Neural progenitor cell (in vitro differentiated cells): ENCODE measurements around the gene ITGB1. TPM values are rescaled to one million over a fixed set of nuclear protein-coding genes. Genes with fewer than 3 reads are reported as not detected.

Experiments
- DNase-seq: peaks from one replicate; pipeline ENCODE4 v3.0.0-alpha.2; 2016; ENCODE audit warnings: low spot score
- H2AFZ ChIP-seq: fragments of 200-600 bp; sonication (generic); replicated peaks from 2 replicates; pipeline ENCODE4 v1.6.1; 2016; ENCODE audit warnings: antibody characterized with exemption
- H3F3A ChIP-seq: fragments of 200-600 bp; sonication (generic); 2 replicates; pipeline ENCODE4 v1.6.1; 2016; ENCODE audit warnings: antibody characterized with exemption, low read depth
- H3K27ac ChIP-seq: fragments of 200-600 bp; sonication (generic); 2 replicates; pipeline ENCODE4 v1.5.1; 2016; ENCODE audit warnings: mild to moderate bottlenecking
- H3K27me3 ChIP-seq: fragments of 200-600 bp; sonication (generic); 2 replicates; pipeline ENCODE4 v1.6.1; 2016; ENCODE audit warnings: mild to moderate bottlenecking, moderate library complexity
- H3K36me3 ChIP-seq: fragments of 200-600 bp; sonication (generic); 2 replicates; pipeline ENCODE4 v1.5.1; 2016
- H3K4me1 ChIP-seq: fragments of 200-600 bp; sonication (generic); 2 replicates; pipeline ENCODE4 v1.6.1; 2016; ENCODE audit warnings: mixed run types
- H3K4me2 ChIP-seq: fragments of 200-600 bp; sonication (generic); 2 replicates; pipeline ENCODE4 v1.6.1; 2016
- H3K4me3 ChIP-seq: fragments of 200-600 bp; sonication (generic); 2 replicates; pipeline ENCODE4 v1.5.1; 2016
- H3K79me2 ChIP-seq: fragments of 200-600 bp; sonication (generic); 2 replicates; pipeline ENCODE4 v1.6.1; 2016; ENCODE audit warnings: low read depth
- H3K9ac ChIP-seq: fragments of 200-600 bp; sonication (generic); 2 replicates; pipeline ENCODE4 v1.6.1; 2016
- H3K9me3 ChIP-seq: fragments of 200-600 bp; sonication (generic); 2 replicates; pipeline ENCODE4 v1.5.1; 2016; ENCODE audit warnings: low read depth
- H4K20me1 ChIP-seq: fragments of 200-600 bp; sonication (generic); 2 replicates; pipeline ENCODE4 v1.6.1; 2016; ENCODE audit warnings: low read depth
- H3K27ac Mint-ChIP-seq: 3 replicates; pipeline ENCODE4 v1.8.0; 2021; ENCODE audit warnings: mixed read lengths
- H3K27me3 Mint-ChIP-seq: 2 replicates; pipeline ENCODE4 v1.8.0; 2022; ENCODE audit warnings: low read depth, mild to moderate bottlenecking, inconsistent platforms, moderate library complexity, mixed read lengths; ENCODE audit not compliant: insufficient read depth
- H3K36me3 Mint-ChIP-seq: 3 replicates; pipeline ENCODE4 v1.8.0; 2021; ENCODE audit warnings: mixed read lengths
- H3K4me1 Mint-ChIP-seq: 3 replicates; pipeline ENCODE4 v1.8.0; 2021; ENCODE audit warnings: mixed read lengths
- H3K4me3 Mint-ChIP-seq: 3 replicates; pipeline ENCODE4 v1.8.0; 2021; ENCODE audit warnings: mild to moderate bottlenecking, moderate library complexity, mixed read lengths
- H3K9me3 Mint-ChIP-seq: 3 replicates; pipeline ENCODE4 v1.8.0; 2020; ENCODE audit warnings: mixed read lengths
- EZH2 ChIP-seq: fragments of 200-600 bp; sonication (generic); IDR thresholded peaks from 2 replicates; pipeline ENCODE4 v1.6.1; 2017; ENCODE audit warnings: antibody characterized with exemption, mild to moderate bottlenecking, moderate library complexity
- EZH2phosphoT487 ChIP-seq: fragments of 200-600 bp; sonication (generic); IDR thresholded peaks from 2 replicates; pipeline ENCODE4 v1.6.1; 2017; ENCODE audit warnings: antibody characterized with exemption
- total RNA-seq: library from RNA; depleted of rRNA; stranded (reverse); fragments of >200 nt; gene quantifications from 2 replicates; pipeline ENCODE4 v1.2.3, GENCODE V29; 2015; ENCODE audit warnings: low replicate concordance
- TF ChIP-seq, protein P1 (sequence below): fragments of 200-600 bp; sonication (generic); IDR thresholded peaks from 2 replicates; pipeline ENCODE4 v1.5.1; 2017; ENCODE audit warnings: antibody characterized with exemption, mild to moderate bottlenecking

ITGB1 gene
- total RNA-seq, 1 donor from 2014 or later, result 358 TPM

DNA sequence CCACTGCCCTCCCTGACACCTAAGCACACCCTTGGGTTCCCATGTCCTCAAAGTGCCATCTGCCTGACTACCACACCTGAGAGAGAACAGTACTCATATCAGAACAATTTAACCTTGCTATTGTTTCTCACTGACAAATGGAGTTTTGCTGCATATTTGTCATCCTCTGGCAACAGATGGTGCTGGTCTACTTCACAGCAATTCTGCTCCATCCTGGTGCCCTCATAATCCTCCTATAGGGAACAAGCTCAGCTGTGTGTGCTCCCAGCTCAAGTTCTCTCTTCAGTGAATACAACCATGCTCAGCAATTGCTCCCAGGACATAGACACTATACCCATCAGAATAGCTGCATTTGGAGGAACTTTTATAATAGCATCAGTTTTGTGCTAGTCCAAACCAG lies 32.8 kb upstream of the ITGB1 start:
- H3K9ac ChIP-seq, result no peak overlapping the region
- H3K4me3 ChIP-seq, result no peak overlapping the region
- no peaks in the 10 kb centered on the region for H3K27me3 Mint-ChIP-seq
- no peaks in the 10 kb centered on the region for H3K27me3 ChIP-seq
- no peak overlapping the region for H2AFZ ChIP-seq
- H3F3A ChIP-seq, result no peaks in the 10 kb centered on the region
- peaks cover 8% of the 10 kb centered on the region for H3K9me3 Mint-ChIP-seq
- H3K4me1 ChIP-seq, result peaks cover 2% of the 10 kb centered on the region
- H3K4me3 Mint-ChIP-seq, result no peak overlapping the region
- no peaks in the 10 kb centered on the region for H3K36me3 ChIP-seq
- H3K79me2 ChIP-seq, result no peaks in the 10 kb centered on the region
- no peak overlapping the region for H3K27ac Mint-ChIP-seq
- H3K4me1 Mint-ChIP-seq, result no peaks in the 10 kb centered on the region
- no peak overlapping the region for H3K27ac ChIP-seq
- H4K20me1 ChIP-seq, result no peaks in the 10 kb centered on the region
- no peak overlapping the region for H3K4me2 ChIP-seq
- no peak for DNase-seq
- H3K9me3 ChIP-seq, result no peaks in the 10 kb centered on the region
- H3K36me3 Mint-ChIP-seq, result no peaks in the 10 kb centered on the region
- TF ChIP-seq EZH2phosphoT487, result no peak
- TF ChIP-seq, protein P1, sequence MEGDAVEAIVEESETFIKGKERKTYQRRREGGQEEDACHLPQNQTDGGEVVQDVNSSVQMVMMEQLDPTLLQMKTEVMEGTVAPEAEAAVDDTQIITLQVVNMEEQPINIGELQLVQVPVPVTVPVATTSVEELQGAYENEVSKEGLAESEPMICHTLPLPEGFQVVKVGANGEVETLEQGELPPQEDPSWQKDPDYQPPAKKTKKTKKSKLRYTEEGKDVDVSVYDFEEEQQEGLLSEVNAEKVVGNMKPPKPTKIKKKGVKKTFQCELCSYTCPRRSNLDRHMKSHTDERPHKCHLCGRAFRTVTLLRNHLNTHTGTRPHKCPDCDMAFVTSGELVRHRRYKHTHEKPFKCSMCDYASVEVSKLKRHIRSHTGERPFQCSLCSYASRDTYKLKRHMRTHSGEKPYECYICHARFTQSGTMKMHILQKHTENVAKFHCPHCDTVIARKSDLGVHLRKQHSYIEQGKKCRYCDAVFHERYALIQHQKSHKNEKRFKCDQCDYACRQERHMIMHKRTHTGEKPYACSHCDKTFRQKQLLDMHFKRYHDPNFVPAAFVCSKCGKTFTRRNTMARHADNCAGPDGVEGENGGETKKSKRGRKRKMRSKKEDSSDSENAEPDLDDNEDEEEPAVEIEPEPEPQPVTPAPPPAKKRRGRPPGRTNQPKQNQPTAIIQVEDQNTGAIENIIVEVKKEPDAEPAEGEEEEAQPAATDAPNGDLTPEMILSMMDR, result no peak
- TF ChIP-seq EZH2, result no peak

DNA sequence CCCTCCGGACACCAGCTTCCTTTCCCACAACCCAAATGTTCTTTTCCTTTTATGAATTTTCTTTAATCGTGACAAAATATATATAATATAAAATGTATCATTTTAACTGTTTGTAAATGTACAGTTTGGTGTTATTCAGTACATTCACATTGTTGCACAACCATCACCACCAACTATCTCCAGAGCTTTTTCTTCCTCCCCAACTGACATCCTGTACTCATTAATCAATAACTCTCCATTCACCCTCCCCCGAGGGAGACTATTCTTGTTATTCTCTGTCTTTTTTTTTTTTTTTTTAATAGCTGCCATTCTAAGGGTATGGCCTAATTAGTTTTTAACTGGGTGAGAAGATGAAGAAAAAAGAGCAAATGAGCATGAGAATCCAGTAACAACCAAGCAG lies 30.6 kb upstream of the ITGB1 start:
- Mint-ChIP-seq H3K36me3 (no peaks in the 10 kb centered on the region), H3K4me3 (no peak overlapping the region)
- no peaks in the 10 kb centered on the region for H3K9me3 ChIP-seq

DNA sequence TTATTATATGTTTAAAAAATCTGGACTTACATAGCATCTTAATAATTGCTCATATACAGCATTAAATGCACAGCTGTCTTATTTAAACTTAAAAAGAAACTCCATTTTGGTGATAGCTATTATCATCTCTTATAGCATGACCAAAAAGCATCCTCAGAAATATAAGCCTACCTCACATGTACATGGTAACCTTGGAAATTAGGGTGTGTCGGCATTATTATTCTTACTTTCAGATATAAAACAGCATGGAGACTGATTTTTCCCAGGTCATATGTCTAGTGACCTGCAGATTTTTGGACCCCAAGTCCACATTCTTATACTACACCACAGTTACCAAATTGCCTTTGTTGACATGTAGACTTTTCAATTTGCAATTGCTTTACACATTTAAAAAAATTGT lies 29.1 kb upstream of the ITGB1 start:
- Mint-ChIP-seq H3K36me3 (no peaks in the 10 kb centered on the region), H3K27ac (no peak overlapping the region), H3K27me3 (no peaks in the 10 kb centered on the region), H3K9me3 (peaks cover 5% of the 10 kb centered on the region), H3K4me3 (no peak overlapping the region), H3K4me1 (peaks cover 20% of the 10 kb centered on the region)
- Histone ChIP-seq H3K27ac (no peak overlapping the region), H3K27me3 (no peaks in the 10 kb centered on the region), H4K20me1 (no peaks in the 10 kb centered on the region), H3K79me2 (no peaks in the 10 kb centered on the region), H3K4me3 (no peak overlapping the region), H3K4me1 (no peaks in the 10 kb centered on the region), H2AFZ (no peak overlapping the region), H3K4me2 (no peak overlapping the region), H3K9me3 (no peaks in the 10 kb centered on the region), H3F3A (no peaks in the 10 kb centered on the region), H3K9ac (no peak overlapping the region), H3K36me3 (no peaks in the 10 kb centered on the region)
- no peak for TF ChIP-seq EZH2phosphoT487
- TF ChIP-seq EZH2, result no peak
- TF ChIP-seq, protein P1, result no peak
- DNase-seq, result no peak

More for the DNA sequence above, 30.6 kb upstream of the ITGB1 start:
- Histone ChIP-seq H3K27me3 (no peaks in the 10 kb centered on the region), H3K4me3 (no peak overlapping the region), H3K79me2 (no peaks in the 10 kb centered on the region), H2AFZ (no peak overlapping the region), H3F3A (no peaks in the 10 kb centered on the region), H3K27ac (no peak overlapping the region), H4K20me1 (no peaks in the 10 kb centered on the region), H3K4me1 (no peaks in the 10 kb centered on the region), H3K9ac (no peak overlapping the region), H3K4me2 (no peak overlapping the region), H3K36me3 (no peaks in the 10 kb centered on the region)
- Mint-ChIP-seq H3K27me3 (no peaks in the 10 kb centered on the region), H3K4me1 (peaks cover 7% of the 10 kb centered on the region), H3K9me3 (peaks cover 8% of the 10 kb centered on the region), H3K27ac (no peak overlapping the region)
- TF ChIP-seq, protein P1, result no peak
- TF ChIP-seq EZH2, result no peak
- no peak for TF ChIP-seq EZH2phosphoT487
- no peak for DNase-seq
